Neural cell (in vitro differentiated cells): ENCODE data around the gene MS4A4E. TPM values are rescaled to one million over a fixed set of nuclear protein-coding genes. Genes with fewer than 3 reads are reported as not detected.

Experiments
- H2AFZ ChIP-seq: fragments of 200-600, 300-800 bp; sonication (generic), shearing (Covaris generic); 2 replicates; pipeline ENCODE4 v1.6.0; 2014; ENCODE audit warnings: low read depth, mild to moderate bottlenecking, antibody characterized with exemption, low read length, moderate library complexity
- H3F3A ChIP-seq: fragments of 200-600 bp; shearing (Covaris generic); 2 replicates; pipeline ENCODE4 v1.6.1; 2016; ENCODE audit warnings: mild to moderate bottlenecking, moderate library complexity, mixed read lengths, antibody characterized with exemption, low read length; ENCODE audit not compliant: insufficient read depth, poor library complexity, severe bottlenecking
- H3K27ac ChIP-seq: fragments of 200-600, 300-800 bp; sonication (generic), shearing (Covaris generic); 2 replicates; pipeline ENCODE4 v1.5.1; 2014; ENCODE audit warnings: mild to moderate bottlenecking, low read length, moderate library complexity
- H3K27me3 ChIP-seq: fragments of 300-800, 200-600 bp; sonication (generic), shearing (Covaris generic); 2 replicates; pipeline ENCODE4 v1.6.0; 2014; ENCODE audit warnings: mild to moderate bottlenecking, low read depth, low read length, moderate library complexity; ENCODE audit not compliant: insufficient read depth
- H3K36me3 ChIP-seq: fragments of 300-800, 200-600 bp; sonication (generic), shearing (Covaris generic); 2 replicates; pipeline ENCODE4 v1.5.1; 2014; ENCODE audit warnings: mild to moderate bottlenecking, antibody characterized with exemption, low read length, moderate library complexity; ENCODE audit not compliant: insufficient read depth
- H3K4me2 ChIP-seq: fragments of 300-800, 200-600 bp; sonication (generic), shearing (Covaris generic); 2 replicates; pipeline ENCODE4 v1.6.0; 2014; ENCODE audit warnings: mild to moderate bottlenecking, low read length
- H3K4me3 ChIP-seq: fragments of 300-800, 200-600 bp; sonication (generic), shearing (Covaris generic); 2 replicates; pipeline ENCODE4 v1.5.1; 2014; ENCODE audit warnings: mild to moderate bottlenecking, low read length, moderate library complexity
- H3K79me2 ChIP-seq: fragments of 200-600 bp; shearing (Covaris generic); replicated peaks from 2 replicates; pipeline ENCODE4 v1.6.0; 2014; ENCODE audit warnings: mild to moderate bottlenecking, low read length, moderate library complexity; ENCODE audit not compliant: insufficient read depth
- H3K9ac ChIP-seq: fragments of 300-800, 200-600 bp; sonication (generic), shearing (Covaris generic); 2 replicates; pipeline ENCODE4 v1.6.1; 2016; ENCODE audit warnings: mild to moderate bottlenecking, low read length, mixed read lengths
- H3K9me2 ChIP-seq: fragments of 200-600 bp; shearing (Covaris generic); 2 replicates; pipeline ENCODE4 v1.6.1; 2016; ENCODE audit warnings: mild to moderate bottlenecking, low read length, mixed read lengths; ENCODE audit not compliant: insufficient read depth
- H3K9me3 ChIP-seq: fragments of 200-600, 300-800 bp; sonication (generic), shearing (Covaris generic); 2 replicates; pipeline ENCODE4 v1.6.1; 2016; ENCODE audit warnings: mild to moderate bottlenecking, mixed run types, low read length, moderate library complexity, mixed read lengths
- H4K20me1 ChIP-seq: fragments of 200-600 bp; shearing (Covaris generic); 2 replicates; pipeline ENCODE4 v1.6.1; 2016; ENCODE audit warnings: mild to moderate bottlenecking, mixed run types; ENCODE audit not compliant: insufficient read depth
- CTCF ChIP-seq: fragments of 450-650 bp; IDR thresholded peaks from 2 replicates; pipeline ENCODE4 v1.5.1; 2014; ENCODE audit warnings: antibody characterized with exemption, mild to moderate bottlenecking, moderate library complexity; ENCODE audit not compliant: poor library complexity, severe bottlenecking
- EP300 ChIP-seq: fragments of 450-650 bp; conservative IDR thresholded peaks from 2 replicates; pipeline ENCODE4 v1.6.1; 2014; ENCODE audit warnings: antibody characterized with exemption, mild to moderate bottlenecking, moderate library complexity; ENCODE audit not compliant: poor library complexity, severe bottlenecking
- EZH2 ChIP-seq: fragments of 200-600, 300-800 bp; shearing (Covaris generic), sonication (generic); IDR thresholded peaks from 2 replicates; pipeline ENCODE4 v1.6.1; 2014; ENCODE audit warnings: antibody characterized with exemption, low read length, borderline replicate concordance, mild to moderate bottlenecking; ENCODE audit not compliant: insufficient read depth, poor library complexity, severe bottlenecking
- MXI1 ChIP-seq: fragments of 450-650 bp; conservative IDR thresholded peaks from 2 replicates; pipeline ENCODE4 v1.6.1; 2014; ENCODE audit warnings: antibody characterized with exemption, mild to moderate bottlenecking; ENCODE audit not compliant: poor library complexity, severe bottlenecking
- POLR2AphosphoS5 ChIP-seq: IDR thresholded peaks from 2 replicates; pipeline ENCODE4 v1.6.1; 2012
- RAD21 ChIP-seq: fragments of 450-650 bp; conservative IDR thresholded peaks from 2 replicates; pipeline ENCODE4 v1.6.1; 2014; ENCODE audit warnings: antibody characterized with exemption, mild to moderate bottlenecking, moderate library complexity
- REST ChIP-seq: IDR thresholded peaks from 2 replicates; pipeline ENCODE4 v1.6.1; 2012; ENCODE audit warnings: borderline replicate concordance
- SMC3 ChIP-seq: fragments of 450-650 bp; conservative IDR thresholded peaks from 2 replicates; pipeline ENCODE4 v1.6.1; 2014; ENCODE audit warnings: antibody characterized with exemption, mild to moderate bottlenecking, moderate library complexity; ENCODE audit not compliant: poor library complexity
- TAF1 ChIP-seq: IDR thresholded peaks from 2 replicates; pipeline ENCODE4 v1.6.1; 2012; ENCODE audit warnings: low read depth
- polyA plus RNA-seq: library from polyadenylated mRNA; depleted of rRNA; stranded (reverse); fragments of >200 nt; gene quantifications from 2 replicates; pipeline ENCODE4 v1.2.3, GENCODE V29; 2014

The MS4A4E gene
- polyA plus RNA-seq, 1 donor from 2014 or later = not detected

- Histone ChIP-seq H3K9me2 (no peaks in the 10 kb centered on the region), H3K4me2 (no peak overlapping the region), H3K9me3 (peaks cover 4% of the 10 kb centered on the region), H3K27ac (no peak overlapping the region), H3K27me3 (no peaks in the 10 kb centered on the region), H3K79me2 (no peaks in the 10 kb centered on the region), H3K36me3 (no peaks in the 10 kb centered on the region), H2AFZ (no peak overlapping the region), H3K9ac (no peak overlapping the region), H4K20me1 (no peaks in the 10 kb centered on the region), H3F3A (no peaks in the 10 kb centered on the region), H3K4me3 (no peak overlapping the region)
- TF ChIP-seq EZH2 (no peak), TAF1 (no peak), MXI1 (no peak), RAD21 (no peak), REST (no peak), EP300 (no peak)
Observed at GRCh38 chr11:60165951-60166350, 77.0 kb downstream of the MS4A4E start.

- no peaks in the 10 kb centered on the region for H3K36me3 ChIP-seq
- no peak for TF ChIP-seq POLR2AphosphoS5
- no peak for TF ChIP-seq CTCF
- no peak for TF ChIP-seq EP300
- TF ChIP-seq RAD21 = no peak
- no peak for TF ChIP-seq SMC3
- no peak for TF ChIP-seq TAF1
- no peak for TF ChIP-seq EZH2
- no peak for TF ChIP-seq REST
- TF ChIP-seq MXI1 = no peak
- no peak overlapping the region for H2AFZ ChIP-seq
- H3K27ac ChIP-seq = no peak overlapping the region
- no peak overlapping the region for H3K4me3 ChIP-seq
- H3K4me2 ChIP-seq = no peak overlapping the region
- peaks cover 4% of the 10 kb centered on the region for H3K9me3 ChIP-seq
- H3K9ac ChIP-seq = no peak overlapping the region
- H3K9me2 ChIP-seq = no peaks in the 10 kb centered on the region
- H3F3A ChIP-seq = no peaks in the 10 kb centered on the region
- no peaks in the 10 kb centered on the region for H3K27me3 ChIP-seq
- H4K20me1 ChIP-seq = no peaks in the 10 kb centered on the region
- H3K79me2 ChIP-seq = no peaks in the 10 kb centered on the region
Observed at GRCh38 chr11:60165538-60165937, 77.4 kb downstream of the MS4A4E start.
